LHCN-M2 (cell line): Measurements from ENCODE around the gene FZD8. TPM values are rescaled to one million over a fixed set of nuclear protein-coding genes. Genes with fewer than 3 reads are reported as not detected.

ENCODE experiments used
- DNase-seq: peaks from one replicate; pipeline ENCODE4 v3.0.0-alpha.2; 2012; ENCODE audit warnings: low read depth
- total RNA-seq: library from RNA; depleted of rRNA; stranded (reverse); fragments of >200 nt; gene quantifications from 2 replicates; pipeline ENCODE4 v1.2.3, GENCODE V29; 2014; rRNA removed

Gene FZD8
- total RNA-seq, 1 experiment from 2014 or later: 4.2 TPM

GRCh38 chr10:35605191-35605590 is 36.9 kb downstream of the FZD8 start, which contains the start of gene GJD4:
Gene GJD4, plus strand, starts transcription at chr10:35605341. Its CDS starts 227 bp downstream, at chr10:35605568.
- no peak for DNase-seq

DNA sequence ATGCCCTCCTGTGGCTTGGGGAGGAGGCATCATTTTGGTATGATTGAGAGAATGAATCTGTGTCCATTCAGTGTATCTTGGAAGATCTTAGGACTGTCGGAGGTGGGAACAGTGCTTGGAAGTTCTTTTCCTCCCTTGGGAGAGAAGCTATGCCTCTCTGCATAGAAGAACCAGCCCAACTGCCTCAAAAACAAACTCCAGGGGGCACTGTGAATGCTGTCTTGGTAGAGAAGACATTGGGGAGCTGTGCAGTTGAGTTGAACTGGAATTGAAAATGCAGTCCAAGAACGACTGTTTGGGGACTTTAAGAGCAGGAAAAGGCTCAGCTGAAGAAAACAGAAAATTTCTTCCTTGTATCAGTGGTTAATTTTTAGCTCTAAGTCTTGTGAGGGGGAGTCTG is 41.9 kb downstream of the FZD8 start:
- DNase-seq: no peak

DNA sequence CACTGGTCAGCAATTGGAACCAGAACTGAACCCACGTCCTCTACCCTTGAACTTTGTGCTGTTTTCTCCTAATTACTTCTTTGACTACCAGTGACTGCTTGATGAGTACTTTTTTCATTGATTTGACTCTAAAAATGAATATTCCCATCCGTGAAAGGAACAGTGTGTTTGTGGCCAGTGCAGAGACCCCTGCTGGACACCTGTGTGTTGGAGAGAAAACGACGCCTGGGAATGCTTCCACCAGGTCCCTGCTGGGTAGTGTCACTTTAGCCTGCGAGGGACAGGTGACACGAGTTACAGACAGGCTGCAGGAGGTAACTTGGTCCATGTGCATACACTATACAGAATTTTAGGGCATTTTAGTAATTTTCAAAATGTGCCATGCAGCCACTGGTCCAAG is 43.7 kb downstream of the FZD8 start:
- DNase-seq: no peak

DNA sequence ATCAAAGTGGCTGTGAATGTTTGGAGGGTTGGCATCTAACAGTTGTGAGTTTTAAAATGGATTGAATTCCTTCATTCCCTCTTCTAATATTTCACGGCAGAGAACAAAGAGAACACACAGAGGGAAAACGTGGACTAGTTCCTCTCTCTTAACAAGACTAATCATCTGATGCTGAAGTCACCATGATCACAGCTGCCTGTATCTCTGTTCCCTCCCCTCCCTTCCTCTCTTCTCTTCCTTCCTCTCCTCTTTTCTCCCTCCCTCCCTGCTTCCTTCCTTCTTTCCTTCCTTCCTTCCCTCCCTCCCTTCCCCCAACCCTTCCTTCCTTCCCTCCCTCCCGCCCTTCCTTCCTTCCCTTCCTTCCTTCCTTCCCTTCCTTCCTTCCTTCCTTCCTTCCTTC is 47.0 kb downstream of the FZD8 start:
- DNase-seq: no peak

DNA sequence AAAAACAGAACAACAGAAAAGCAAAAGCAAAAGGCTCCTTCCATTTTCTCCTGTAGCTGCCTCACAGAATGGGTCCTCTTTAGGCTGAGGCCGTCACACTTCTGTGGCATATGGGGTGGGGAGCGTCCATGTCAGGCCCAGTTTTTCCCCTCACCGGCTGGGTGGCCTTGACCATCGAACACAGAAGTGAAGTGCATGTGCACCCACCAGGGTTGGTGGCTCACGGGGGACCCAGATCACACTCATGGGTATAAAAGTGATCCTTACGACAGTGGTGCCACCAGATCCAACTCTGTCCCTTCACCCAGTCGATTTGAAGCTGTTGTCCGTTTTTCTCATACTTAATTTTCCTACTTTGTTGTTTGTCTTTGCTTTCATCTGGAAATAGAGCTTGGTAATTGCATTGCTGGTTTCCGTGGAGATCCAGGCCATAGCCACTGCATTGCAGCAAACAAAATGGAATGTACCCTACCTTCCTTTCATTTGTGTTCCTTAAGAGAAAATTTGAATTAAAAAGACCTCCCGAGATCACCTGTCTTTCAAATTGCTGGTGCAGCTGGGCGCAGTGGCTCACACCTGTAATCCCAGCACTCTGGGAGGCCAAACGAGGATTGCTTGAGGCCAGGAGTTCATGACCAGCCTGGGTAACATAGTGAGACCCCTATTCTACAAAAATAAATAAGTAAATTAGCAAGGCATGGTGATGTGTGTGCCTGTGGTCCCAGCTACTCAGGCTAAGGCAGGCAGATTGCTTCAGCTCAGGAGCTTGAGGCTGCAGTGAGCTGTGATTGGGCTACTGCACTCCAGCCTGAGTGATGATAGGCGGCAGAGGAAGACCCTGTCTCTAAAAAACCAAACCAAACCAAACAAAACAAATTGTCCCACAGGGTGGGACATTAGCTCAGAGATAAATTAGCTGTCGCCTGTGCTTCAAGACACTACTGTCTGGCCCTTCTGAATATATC is 47.7 kb downstream of the FZD8 start:
- DNase-seq: no peak

DNA sequence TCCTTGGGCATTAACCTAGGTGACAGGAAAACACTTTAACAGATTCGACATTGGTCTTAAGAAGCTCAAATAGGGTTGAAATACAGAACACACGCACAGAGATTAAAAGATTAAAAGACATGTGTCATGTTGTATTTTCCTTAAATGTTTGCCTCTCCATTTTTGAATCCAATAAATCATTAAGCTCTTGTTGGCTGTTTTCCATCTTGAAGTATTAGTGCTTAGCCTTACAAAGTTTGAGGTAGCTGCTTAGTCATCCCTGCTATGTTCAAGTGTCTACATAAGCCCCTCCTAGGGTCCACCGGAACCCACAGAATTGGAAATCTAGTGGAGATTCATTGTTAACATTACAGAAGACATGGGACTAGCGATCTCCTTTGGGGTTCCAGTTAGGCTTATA is 49.7 kb downstream of the FZD8 start:
- no peak for DNase-seq

DNA sequence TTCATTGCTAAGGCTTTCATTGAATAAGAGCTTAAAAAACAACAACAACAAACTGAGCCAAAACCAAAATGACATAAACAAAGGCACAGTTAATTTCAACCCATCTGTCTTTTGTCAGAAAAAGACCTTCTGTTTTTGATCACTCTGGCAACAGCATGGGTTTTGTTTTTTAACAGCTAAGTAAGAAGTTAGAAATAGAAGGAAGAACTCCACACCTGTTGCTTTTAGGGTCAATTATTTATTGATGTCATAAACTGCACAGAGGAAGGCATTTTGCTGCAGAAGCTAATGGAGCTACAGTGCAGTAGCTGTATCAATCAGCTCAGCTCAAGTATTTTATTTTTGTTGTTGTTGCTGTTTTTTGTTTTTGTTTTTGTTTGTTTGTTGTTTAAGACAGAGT is 53.3 kb downstream of the FZD8 start:
- peak; percentile 46 for DNase-seq

Other genes starting within 250 kb of the FZD8 start
- gene GJD4, start 37.0 kb downstream of the FZD8 start, total RNA-seq: 0.06 TPM in 1 of 2 replicates, not detected in the other